A549 (cell line): ENCODE measurements around the gene MESP1. TPM values are rescaled to one million over a fixed set of nuclear protein-coding genes. Genes with fewer than 3 reads are reported as not detected.
A peak's percentile ranks its signal among the peaks of the same experiment; 100 is the strongest.

Experiments
- ATAC-seq, 2 experiments: fragments of 200-7000 bp in 1 of 2; fragments of >200 bp in 1 of 2; cut with Nextera tagmentation in 1 of 2; cut with Tn5 transposase in 1 of 2; 3 replicates each; pipeline versions ENCODE4 v1.8.0 to v1.9.1; 2018 to 2020; ENCODE audit warnings: mild to moderate bottlenecking in 1 of 2, moderate library complexity in 1 of 2
- CTCF ChIA-PET: fragments of 300-600 bp; sonication (Branson Sonifier 250); formaldehyde crosslinking; extraction: SDS; loops from one replicate; lab custom pipeline; 2021; ENCODE audit warnings: antibody characterized with exemption, inconsistent platforms; lab: Yijun Ruan, JAX
- POLR2A ChIA-PET: fragments of 350-600 bp; formaldehyde crosslinking; extraction: SDS; loops from one replicate; lab custom pipeline; 2021; ENCODE audit warnings: antibody characterized with exemption, inconsistent platforms; lab: Yijun Ruan, JAX
- DNase-seq, 2 experiments: peaks; one replicate each; pipeline versions ENCODE4 v3.0.0 to v3.0.0-alpha.2; 2011 to 2016; ENCODE audit warnings: low read depth in 1 of 2, low spot score in 1 of 2
- FAIRE-seq: peaks from 2 replicates; lab custom pipeline; 2011; peaks lifted over from hg19 to GRCh38; lab: Jason Lieb, UNC
- H3K27ac ChIP-seq, 2 experiments: fragments of >200 bp; sonication (Bioruptor Twin); formaldehyde crosslinking; 3 replicates each; pipeline ENCODE4 v1.5.1; 2016 to 2017
- H3K4me1 ChIP-seq: fragments of >200 bp; sonication (Bioruptor Twin); formaldehyde crosslinking; 3 replicates; pipeline ENCODE4 v1.6.1; 2016
- H3K4me2 ChIP-seq: fragments of >200 bp; sonication (Bioruptor Twin); formaldehyde crosslinking; 3 replicates; pipeline ENCODE4 v1.6.1; 2016
- H3K4me3 ChIP-seq: fragments of >200 bp; sonication (Bioruptor Twin); formaldehyde crosslinking; 3 replicates; pipeline ENCODE4 v1.5.1; 2016
- H3K9me3 ChIP-seq: fragments of >200 bp; sonication (Bioruptor Twin); formaldehyde crosslinking; 3 replicates; pipeline ENCODE4 v1.6.1; 2016
- CBX8 ChIP-seq: fragments of 200-600 bp; sonication (generic); IDR thresholded peaks from 2 replicates; pipeline ENCODE4 v1.6.1; 2016
- CEBPB ChIP-seq, 2 experiments: fragments of >200 bp in 1 of 2; sonication (Bioruptor Twin) in 1 of 2; formaldehyde crosslinking in 1 of 2; IDR thresholded peaks; 2 replicates each; pipeline ENCODE4 v1.6.1; 2012 to 2016
- CHD2 ChIP-seq: fragments of 150-350 bp; IDR thresholded peaks from 2 replicates; pipeline ENCODE4 v1.6.1; 2014; ENCODE audit warnings: low read length; ENCODE audit not compliant: partially characterized antibody
- EHF ChIP-seq: fragments of 250-450 bp; sonication (Bioruptor Pico); IDR thresholded peaks from 2 replicates; pipeline ENCODE4 v1.5.0; 2020; ENCODE audit warnings: mild to moderate bottlenecking
- ELK1 ChIP-seq: fragments of 150-350 bp; IDR thresholded peaks from 2 replicates; pipeline ENCODE4 v1.6.1; 2014; ENCODE audit warnings: low read depth, mild to moderate bottlenecking, low read length
- FOSB ChIP-seq: fragments of 250-450 bp; sonication (Bioruptor Pico); IDR thresholded peaks from 2 replicates; pipeline ENCODE4 v1.5.0; 2020; ENCODE audit warnings: mild to moderate bottlenecking, moderate library complexity
- FOSL2 ChIP-seq, 2 experiments: fragments of 450-650 bp in 1 of 2; fragments of >200 bp in 1 of 2; sonication (Bioruptor Twin) in 1 of 2; formaldehyde crosslinking; IDR thresholded peaks; 2 replicates each; pipeline versions ENCODE4 v1.5.0 to v1.6.1; 2016 to 2020; ENCODE audit warnings: mild to moderate bottlenecking in 1 of 2, moderate library complexity in 1 of 2
- HDAC2 ChIP-seq: fragments of 200-600 bp; sonication (generic); IDR thresholded peaks from 2 replicates; pipeline ENCODE4 v1.6.1; 2016
- HOXA7 ChIP-seq: fragments of 250-450 bp; sonication (Bioruptor Pico); IDR thresholded peaks from 2 replicates; pipeline ENCODE4 v1.5.0; 2020; ENCODE audit warnings: mild to moderate bottlenecking, moderate library complexity
- HOXB13 ChIP-seq: fragments of 250-450 bp; sonication (Bioruptor Pico); IDR thresholded peaks from 2 replicates; pipeline ENCODE4 v1.5.0; 2020; ENCODE audit warnings: low read depth, mild to moderate bottlenecking, moderate library complexity
- JUN ChIP-seq, 2 experiments: fragments of >200 bp; sonication (Bioruptor Twin); formaldehyde crosslinking; IDR thresholded peaks; 2 replicates in 1 of 2; 3 replicates in 1 of 2; pipeline ENCODE4 v1.6.1; 2016 to 2017
- KDM1A ChIP-seq: fragments of 200-600 bp; sonication (generic); IDR thresholded peaks from 2 replicates; pipeline ENCODE4 v1.6.1; 2016; ENCODE audit warnings: low read depth, mild to moderate bottlenecking
- KDM5A ChIP-seq: fragments of 200-600 bp; sonication (generic); IDR thresholded peaks from 2 replicates; pipeline ENCODE4 v1.6.1; 2016; ENCODE audit warnings: antibody characterized with exemption, mild to moderate bottlenecking
- MAFK ChIP-seq: fragments of 450-650 bp; IDR thresholded peaks from 2 replicates; pipeline ENCODE4 v1.6.1; 2014; ENCODE audit not compliant: partially characterized antibody
- MYC ChIP-seq: IDR thresholded peaks from 2 replicates; pipeline ENCODE4 v1.6.1; 2012; ENCODE audit warnings: mild to moderate bottlenecking, inconsistent platforms, low read length, improper control_type of control experiment, borderline replicate concordance
- NPAS2 ChIP-seq: fragments of 250-450 bp; sonication (Bioruptor Pico); IDR thresholded peaks from 2 replicates; pipeline ENCODE4 v1.8.0; 2022; ENCODE audit warnings: mild to moderate bottlenecking, moderate library complexity, borderline replicate concordance
- POLR2A ChIP-seq: IDR thresholded peaks from 2 replicates; pipeline ENCODE4 v1.6.1; 2012; ENCODE audit warnings: mild to moderate bottlenecking, low read length
- RAD21 ChIP-seq, 2 experiments: fragments of >200 bp in 1 of 2; sonication (Bioruptor Twin) in 1 of 2; formaldehyde crosslinking in 1 of 2; IDR thresholded peaks in 1 of 2; conservative IDR thresholded peaks in 1 of 2; 2 replicates in 1 of 2; 3 replicates in 1 of 2; pipeline ENCODE4 v1.6.1; 2012 to 2018; ENCODE audit warnings: inconsistent platforms in 1 of 2
- RARB ChIP-seq: fragments of 250-450 bp; sonication (Bioruptor Pico); IDR thresholded peaks from 2 replicates; pipeline ENCODE4 v1.8.0; 2021; ENCODE audit warnings: mild to moderate bottlenecking, moderate library complexity
- RCOR1 ChIP-seq: fragments of 150-350 bp; IDR thresholded peaks from 2 replicates; pipeline ENCODE4 v1.6.1; 2014; ENCODE audit warnings: antibody characterized with exemption, low read length, low read depth
- RFX5 ChIP-seq: fragments of 450-650 bp; IDR thresholded peaks from 2 replicates; pipeline ENCODE4 v1.7.1; 2014; ENCODE audit warnings: antibody characterized with exemption, mild to moderate bottlenecking, moderate library complexity
- RNF2 ChIP-seq: fragments of 200-600 bp; sonication (generic); IDR thresholded peaks from 2 replicates; pipeline ENCODE4 v1.6.1; 2016; ENCODE audit warnings: low read depth, mild to moderate bottlenecking, antibody characterized with exemption, moderate library complexity, borderline replicate concordance
- SMC3 ChIP-seq: fragments of >200 bp; sonication (Bioruptor Twin); formaldehyde crosslinking; IDR thresholded peaks from 3 replicates; pipeline ENCODE4 v1.6.1; 2018; ENCODE audit warnings: inconsistent platforms
- TFCP2L1 ChIP-seq: fragments of 250-450 bp; sonication (Bioruptor Pico); IDR thresholded peaks from 2 replicates; pipeline ENCODE4 v1.5.0; 2021; ENCODE audit warnings: mild to moderate bottlenecking
- TP53 ChIP-seq: fragments of 250-450 bp; sonication (Bioruptor Pico); IDR thresholded peaks from 2 replicates; pipeline ENCODE4 v1.5.0; 2021; ENCODE audit warnings: mild to moderate bottlenecking, moderate library complexity
- ZFP36 ChIP-seq: fragments of 450-650 bp; IDR thresholded peaks from 2 replicates; pipeline ENCODE4 v1.6.1; 2014; ENCODE audit warnings: borderline replicate concordance; ENCODE audit not compliant: partially characterized antibody
- ZNF302 ChIP-seq: fragments of 250-450 bp; sonication (Bioruptor Pico); IDR thresholded peaks from 2 replicates; pipeline ENCODE4 v1.9.0; 2021; ENCODE audit warnings: inconsistent platforms, mild to moderate bottlenecking, moderate library complexity
- ZSCAN20 ChIP-seq: fragments of 250-450 bp; sonication (Bioruptor Pico); IDR thresholded peaks from 2 replicates; pipeline ENCODE4 v1.8.0; 2022; ENCODE audit warnings: mild to moderate bottlenecking, moderate library complexity
- WGBS: methylation state at CpG from one replicate; pipeline ENCODE4 v1.1.6; 2017; ENCODE audit errors: missing lambda C conversion rate; 5-methylcytosine and 5-hydroxymethylcytosine counted together
- polyA plus RNA-seq, 4 experiments: library from polyadenylated mRNA; depleted of rRNA in 3 of 4; stranded (reverse); fragments of >200 nt; fragmentation: RNase III in 1 of 4; extraction: RNeasy Plus Mini Kit Qiagen cat#74134 plus additional on column Dnase treatment in 1 of 4; gene quantifications; 2 replicates in 3 of 4; 3 replicates in 1 of 4; pipeline ENCODE4 v1.2.3, GENCODE V29; 2011 to 2017
- TF ChIP-seq, protein P1 (sequence below): fragments of >200 bp; sonication (Bioruptor Twin); formaldehyde crosslinking; IDR thresholded peaks from 3 replicates; pipeline ENCODE4 v1.5.1; 2016
- TF ChIP-seq, protein P2 (sequence below): IDR thresholded peaks from 2 replicates; pipeline ENCODE4 v1.6.1; 2012
- TF ChIP-seq, protein P3 (sequence below): fragments of 250-450 bp; sonication (Bioruptor Pico); IDR thresholded peaks from 2 replicates; pipeline ENCODE4 v1.5.0; 2021; ENCODE audit warnings: mild to moderate bottlenecking, moderate library complexity, borderline replicate concordance
- TF ChIP-seq, protein P4 (sequence below): IDR thresholded peaks from 2 replicates; pipeline ENCODE4 v1.6.1; 2012; ENCODE audit warnings: low read depth, borderline replicate concordance
- TF ChIP-seq, protein P5 (sequence below): fragments of >200 bp; sonication (Bioruptor Twin); formaldehyde crosslinking; IDR thresholded peaks from 2 replicates; pipeline ENCODE4 v1.6.1; 2016

MESP1 gene
- polyA plus RNA-seq, 2 of the 4 experiments (the other 2 are of a cell fraction), result 1.2 to 2.7 TPM

- ATAC-seq (peak; percentile 87 to 95), DNase-seq (peak; percentile 83 to 85), FAIRE-seq (peak; percentile 99)
- ChIA-PET CTCF (interaction anchor here (0.6 to 6.4 kb wide), 51 partner anchors 8 to 553 kb away, joined by 3 to 110 read pairs (median 4); partner anchors contain the start of genes AP3S2, ARPIN, CIB1 and GDPGP1), POLR2A (interaction anchor here (0.6 to 1.0 kb wide), 2 partner anchors 10 to 135 kb away, joined by 3 to 7 read pairs; partner anchors contain the start of gene MESP1)
- Histone ChIP-seq H3K27ac (peak overlapping the region in 1 of 2 experiments; percentile 36; a peak in 1 of 6 replicates), H3K4me2 (peak overlapping the region; percentile 65), H3K4me3 (no peak overlapping the region), H3K9me3 (no peaks in the 10 kb centered on the region)
- WGBS, result 2% methylated on average over 8 of the region's 8 CpGs
- TF ChIP-seq HDAC2, result no peak
- no peak for TF ChIP-seq TP53 (CRISPR knock-in tag)
- no peak for TF ChIP-seq FOSB (CRISPR knock-in tag)
- no peak for TF ChIP-seq RFX5
- TF ChIP-seq KDM1A, result no peak
- no peak for TF ChIP-seq MYC
- TF ChIP-seq, protein P1, sequence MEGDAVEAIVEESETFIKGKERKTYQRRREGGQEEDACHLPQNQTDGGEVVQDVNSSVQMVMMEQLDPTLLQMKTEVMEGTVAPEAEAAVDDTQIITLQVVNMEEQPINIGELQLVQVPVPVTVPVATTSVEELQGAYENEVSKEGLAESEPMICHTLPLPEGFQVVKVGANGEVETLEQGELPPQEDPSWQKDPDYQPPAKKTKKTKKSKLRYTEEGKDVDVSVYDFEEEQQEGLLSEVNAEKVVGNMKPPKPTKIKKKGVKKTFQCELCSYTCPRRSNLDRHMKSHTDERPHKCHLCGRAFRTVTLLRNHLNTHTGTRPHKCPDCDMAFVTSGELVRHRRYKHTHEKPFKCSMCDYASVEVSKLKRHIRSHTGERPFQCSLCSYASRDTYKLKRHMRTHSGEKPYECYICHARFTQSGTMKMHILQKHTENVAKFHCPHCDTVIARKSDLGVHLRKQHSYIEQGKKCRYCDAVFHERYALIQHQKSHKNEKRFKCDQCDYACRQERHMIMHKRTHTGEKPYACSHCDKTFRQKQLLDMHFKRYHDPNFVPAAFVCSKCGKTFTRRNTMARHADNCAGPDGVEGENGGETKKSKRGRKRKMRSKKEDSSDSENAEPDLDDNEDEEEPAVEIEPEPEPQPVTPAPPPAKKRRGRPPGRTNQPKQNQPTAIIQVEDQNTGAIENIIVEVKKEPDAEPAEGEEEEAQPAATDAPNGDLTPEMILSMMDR, result peak; percentile 96
- TF ChIP-seq RARB, result no peak
- TF ChIP-seq, protein P2, sequence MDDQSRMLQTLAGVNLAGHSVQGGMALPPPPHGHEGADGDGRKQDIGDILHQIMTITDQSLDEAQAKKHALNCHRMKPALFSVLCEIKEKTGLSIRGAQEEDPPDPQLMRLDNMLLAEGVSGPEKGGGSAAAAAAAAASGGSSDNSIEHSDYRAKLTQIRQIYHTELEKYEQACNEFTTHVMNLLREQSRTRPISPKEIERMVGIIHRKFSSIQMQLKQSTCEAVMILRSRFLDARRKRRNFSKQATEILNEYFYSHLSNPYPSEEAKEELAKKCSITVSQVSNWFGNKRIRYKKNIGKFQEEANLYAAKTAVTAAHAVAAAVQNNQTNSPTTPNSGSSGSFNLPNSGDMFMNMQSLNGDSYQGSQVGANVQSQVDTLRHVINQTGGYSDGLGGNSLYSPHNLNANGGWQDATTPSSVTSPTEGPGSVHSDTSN, result no peak
- no peak for TF ChIP-seq HOXA7
- TF ChIP-seq, protein P3, sequence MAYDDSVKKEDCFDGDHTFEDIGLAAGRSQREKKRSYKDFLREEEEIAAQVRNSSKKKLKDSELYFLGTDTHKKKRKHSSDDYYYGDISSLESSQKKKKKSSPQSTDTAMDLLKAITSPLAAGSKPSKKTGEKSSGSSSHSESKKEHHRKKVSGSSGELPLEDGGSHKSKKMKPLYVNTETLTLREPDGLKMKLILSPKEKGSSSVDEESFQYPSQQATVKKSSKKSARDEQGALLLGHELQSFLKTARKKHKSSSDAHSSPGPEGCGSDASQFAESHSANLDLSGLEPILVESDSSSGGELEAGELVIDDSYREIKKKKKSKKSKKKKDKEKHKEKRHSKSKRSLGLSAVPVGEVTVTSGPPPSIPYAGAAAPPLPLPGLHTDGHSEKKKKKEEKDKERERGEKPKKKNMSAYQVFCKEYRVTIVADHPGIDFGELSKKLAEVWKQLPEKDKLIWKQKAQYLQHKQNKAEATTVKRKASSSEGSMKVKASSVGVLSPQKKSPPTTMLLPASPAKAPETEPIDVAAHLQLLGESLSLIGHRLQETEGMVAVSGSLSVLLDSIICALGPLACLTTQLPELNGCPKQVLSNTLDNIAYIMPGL, result no peak
- no peak for TF ChIP-seq JUN (IDR thresholded peaks at IDR 0.05)
- TF ChIP-seq KDM5A, result no peak
- no peak for TF ChIP-seq POLR2A
- TF ChIP-seq RNF2, result no peak
- TF ChIP-seq SMC3, result peak; percentile 77
- no peak for TF ChIP-seq CEBPB (IDR thresholded peaks at IDR 0.05)
- TF ChIP-seq MAFK, result no peak
- TF ChIP-seq CBX8, result no peak
- TF ChIP-seq ZFP36, result no peak
- no peak for TF ChIP-seq CHD2
- TF ChIP-seq RAD21 (conservative IDR thresholded peaks at IDR 0.05 in 1 of 2, IDR thresholded peaks at IDR 0.05 in 1 of 2), result peak; percentile 89 to 95
- TF ChIP-seq, protein P4, sequence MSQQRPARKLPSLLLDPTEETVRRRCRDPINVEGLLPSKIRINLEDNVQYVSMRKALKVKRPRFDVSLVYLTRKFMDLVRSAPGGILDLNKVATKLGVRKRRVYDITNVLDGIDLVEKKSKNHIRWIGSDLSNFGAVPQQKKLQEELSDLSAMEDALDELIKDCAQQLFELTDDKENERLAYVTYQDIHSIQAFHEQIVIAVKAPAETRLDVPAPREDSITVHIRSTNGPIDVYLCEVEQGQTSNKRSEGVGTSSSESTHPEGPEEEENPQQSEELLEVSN, result 0 out of 2 replicates have a peak, but pooled peaks have one; percentile 24
- no peak for TF ChIP-seq ZSCAN20
- TF ChIP-seq, all 56 proteins: peak for 4
- H3K4me1 ChIP-seq, result no peaks in the 10 kb centered on the region
Measured at GRCh38 chr15:89740137-89740536, 10.9 kb downstream of the MESP1 start.

DNA sequence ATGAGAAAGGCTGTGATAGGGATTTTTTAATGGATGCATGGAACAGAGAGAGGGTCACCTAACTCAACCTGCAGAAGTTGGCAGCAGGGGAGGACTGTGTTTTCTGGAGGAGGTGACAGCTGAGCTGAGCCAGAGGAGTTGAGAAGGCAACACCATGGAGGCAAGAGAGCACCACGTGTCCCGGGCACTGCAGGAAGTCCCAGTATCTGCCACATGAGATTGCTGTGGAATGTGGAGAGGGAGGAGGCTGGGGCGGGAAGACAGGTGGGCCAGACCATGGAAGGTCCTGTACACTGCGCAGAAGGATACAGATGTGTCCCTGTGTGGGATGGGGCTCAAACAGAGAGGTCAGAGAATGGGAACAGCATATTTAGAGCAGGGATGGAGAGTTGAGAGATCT, 15.3 kb downstream of the MESP1 start:
- no peaks in the 10 kb centered on the region for H3K4me1 ChIP-seq
- no peaks in the 10 kb centered on the region for H3K9me3 ChIP-seq
- CTCF ChIA-PET, result interaction anchor here (1.1 to 5.1 kb wide), 4 partner anchors 9 to 63 kb away, joined by 3 to 34 read pairs (median 6); no protein-coding TSS in a partner anchor
- POLR2A ChIA-PET, result no interaction called here
- DNase-seq (no peak), ATAC-seq (no peak), FAIRE-seq (no peak)
- WGBS, result 50% methylated on average over 4 of the region's 4 CpGs
- no peak overlapping the region for H3K27ac ChIP-seq
- H3K4me2 ChIP-seq, result no peak overlapping the region
- no peak overlapping the region for H3K4me3 ChIP-seq
- TF ChIP-seq EHF (CRISPR knock-in tag), result no peak
- no peak for TF ChIP-seq TFCP2L1 (CRISPR knock-in tag)
- no peak for TF ChIP-seq ELK1
- TF ChIP-seq, protein P5, sequence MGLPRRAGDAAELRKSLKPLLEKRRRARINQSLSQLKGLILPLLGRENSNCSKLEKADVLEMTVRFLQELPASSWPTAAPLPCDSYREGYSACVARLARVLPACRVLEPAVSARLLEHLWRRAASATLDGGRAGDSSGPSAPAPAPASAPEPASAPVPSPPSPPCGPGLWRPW, result no peak
- TF ChIP-seq ZNF302, result no peak
- no peak for TF ChIP-seq RCOR1
- TF ChIP-seq CEBPB (IDR thresholded peaks at IDR 0.05), result no peak
- no peak for TF ChIP-seq HDAC2
- no peak for TF ChIP-seq FOSL2 (IDR thresholded peaks at IDR 0.05)
- TF ChIP-seq FOSL2 (CRISPR knock-in tag; IDR thresholded peaks at IDR 0.05), result no peak
- TF ChIP-seq NPAS2 (CRISPR knock-in tag), result no peak
- TF ChIP-seq HOXB13, result no peak
